IPS-18c (cell line): ENCODE data around the gene ITM2A.

Experiments used
- H3K4me3 ChIP-seq: 2 replicates; pipeline ENCODE4 v1.7.0; 2013; ENCODE audit warnings: low read depth, mild to moderate bottlenecking, low read length, moderate library complexity; ENCODE audit not compliant: insufficient read depth
- H3K9me3 ChIP-seq: one replicate; pipeline ENCODE4 v1.6.1; 2013; ENCODE audit warnings: mild to moderate bottlenecking, low read length, moderate library complexity; ENCODE audit not compliant: control insufficient read depth, insufficient read depth

Gene ITM2A

GRCh38 chrX:79336869-79337815 is 30.0 kb downstream of the ITM2A start:
- H3K4me3 ChIP-seq = no peak overlapping the region

GRCh38 chrX:79330022-79330421 is 37.1 kb downstream of the ITM2A start:
- Histone ChIP-seq H3K4me3 (no peak overlapping the region), H3K9me3 (no peaks in the 10 kb centered on the region)

More at GRCh38 chrX:79336869-79337815, 30.0 kb downstream of the ITM2A start:
- H3K9me3 ChIP-seq = no peaks in the 10 kb centered on the region

- no peaks in the 10 kb centered on the region for H3K9me3 ChIP-seq
- no peak overlapping the region for H3K4me3 ChIP-seq
Measured at GRCh38 chrX:79325263-79325958, 41.7 kb downstream of the ITM2A start.
